Calu3 (cell line): Measurements from ENCODE around the gene RNF212B. TPM values are rescaled to one million over a fixed set of nuclear protein-coding genes. Genes with fewer than 3 reads are reported as not detected.

Source experiments
- BruUV-seq: library from RNA; stranded (reverse); fragments of 400-500 nt; replicated peaks from 2 replicates; lab custom pipeline; 2021; lab: Mats Ljungman, UMichigan
- CTCF ChIA-PET: fragments of 300-600 bp; sonication (Branson Sonifier 250); formaldehyde crosslinking; loops from one replicate; lab custom pipeline; 2022; ENCODE audit warnings: antibody characterized with exemption; lab: Charles Lee
- DNase-seq: peaks from one replicate; pipeline ENCODE4 v3.0.0; 2022
- H3K27ac Mint-ChIP-seq: one replicate; pipeline ENCODE4 v1.8.0; 2022; ENCODE audit warnings: mixed read lengths; ENCODE audit not compliant: unreplicated experiment
- H3K27me3 Mint-ChIP-seq: one replicate; pipeline ENCODE4 v1.8.0; 2022; ENCODE audit warnings: mixed read lengths; ENCODE audit not compliant: unreplicated experiment
- H3K36me3 Mint-ChIP-seq: one replicate; pipeline ENCODE4 v1.8.0; 2022; ENCODE audit warnings: mild to moderate bottlenecking, moderate library complexity, mixed read lengths; ENCODE audit not compliant: insufficient read depth, unreplicated experiment
- H3K4me1 Mint-ChIP-seq: one replicate; pipeline ENCODE4 v1.8.0; 2022; ENCODE audit warnings: mild to moderate bottlenecking, low read depth, mixed read lengths; ENCODE audit not compliant: unreplicated experiment
- H3K4me3 Mint-ChIP-seq: one replicate; pipeline ENCODE4 v1.8.0; 2022; ENCODE audit warnings: mild to moderate bottlenecking, low read depth, moderate library complexity, mixed read lengths; ENCODE audit not compliant: unreplicated experiment
- H3K9me3 Mint-ChIP-seq: one replicate; pipeline ENCODE4 v1.8.0; 2022; ENCODE audit warnings: low read depth, mixed read lengths; ENCODE audit not compliant: unreplicated experiment
- CTCF ChIP-seq: fragments of 200-600 bp; IDR thresholded peaks from one replicate; pipeline ENCODE4 v1.8.0; 2022; ENCODE audit warnings: antibody characterized with exemption; ENCODE audit not compliant: unreplicated experiment
- intact Hi-C: fragments of 100-400 bp; cut with micrococcal nuclease; formaldehyde crosslinking; loops from one replicate; pipeline ENCODE4 v1.10.0; 2022; ENCODE audit not compliant: unreplicated experiment
- total RNA-seq: library from RNA; stranded (reverse); gene quantifications from 2 replicates; pipeline ENCODE4 v1.2.3, GENCODE V29; 2022

Gene RNF212B
- total RNA-seq, 1 experiment from 2014 or later: not detected

GRCh38 chr14:23286902-23287479, 49.3 kb downstream of the RNF212B start:
- peaks cover 9% of the 10 kb centered on the region for H3K4me1 Mint-ChIP-seq
- intact Hi-C loops: no loop called here
- no peak for DNase-seq
- no peaks in the 10 kb centered on the region for H3K27me3 Mint-ChIP-seq
- TF ChIP-seq CTCF: no peak
- CTCF ChIA-PET: no interaction called here
- BruUV-seq: no TSS peak
- peaks cover 31% of the 10 kb centered on the region for H3K36me3 Mint-ChIP-seq
- H3K27ac Mint-ChIP-seq: no peak overlapping the region
- no peaks in the 10 kb centered on the region for H3K9me3 Mint-ChIP-seq
- H3K4me3 Mint-ChIP-seq: peak overlapping the region; percentile 79

GRCh38 chr14:23294734-23295561, 57.2 kb downstream of the RNF212B start:
- H3K36me3 Mint-ChIP-seq: peaks cover 14% of the 10 kb centered on the region
- intact Hi-C loops: no loop called here
- TF ChIP-seq CTCF: peak; percentile 79
- no peak overlapping the region for H3K4me3 Mint-ChIP-seq
- DNase-seq: peak; percentile 49
- no peaks in the 10 kb centered on the region for H3K27me3 Mint-ChIP-seq
- CTCF ChIA-PET: interaction anchor here (0.6 to 0.7 kb wide), 3 partner anchors 11 to 349 kb away, joined by 3 to 8 read pairs (median 5); partner anchors contain the start of gene BCL2L2
- peak overlapping the region; percentile 27 for H3K27ac Mint-ChIP-seq
- no peaks in the 10 kb centered on the region for H3K9me3 Mint-ChIP-seq
- BruUV-seq: no TSS peak
- H3K4me1 Mint-ChIP-seq: peaks cover 22% of the 10 kb centered on the region

GRCh38 chr14:23296012-23296777, 58.5 kb downstream of the RNF212B start:
- no peak overlapping the region for H3K27ac Mint-ChIP-seq
- TF ChIP-seq CTCF: no peak
- no TSS peak for BruUV-seq
- intact Hi-C loops: no loop called here
- peaks cover 22% of the 10 kb centered on the region for H3K36me3 Mint-ChIP-seq
- H3K9me3 Mint-ChIP-seq: no peaks in the 10 kb centered on the region
- H3K4me3 Mint-ChIP-seq: no peak overlapping the region
- H3K4me1 Mint-ChIP-seq: peaks cover 25% of the 10 kb centered on the region
- CTCF ChIA-PET: no interaction called here
- no peak for DNase-seq
- no peaks in the 10 kb centered on the region for H3K27me3 Mint-ChIP-seq

- H3K4me3 Mint-ChIP-seq: no peak overlapping the region
- CTCF ChIA-PET: no interaction called here
Measured at GRCh38 chr14:23297096-23297495, 59.4 kb downstream of the RNF212B start.

More at GRCh38 chr14:23297096-23297495, 59.4 kb downstream of the RNF212B start:
- DNase-seq: no peak
- no peaks in the 10 kb centered on the region for H3K27me3 Mint-ChIP-seq
- no peak overlapping the region for H3K27ac Mint-ChIP-seq
- no peaks in the 10 kb centered on the region for H3K9me3 Mint-ChIP-seq
- BruUV-seq: no TSS peak
- peaks cover 31% of the 10 kb centered on the region for H3K36me3 Mint-ChIP-seq
- peaks cover 25% of the 10 kb centered on the region for H3K4me1 Mint-ChIP-seq
- TF ChIP-seq CTCF: no peak
- intact Hi-C loops: no loop called here
